CD14-positive monocyte (primary cell): Measurements from ENCODE around the gene STARD13. TPM values are rescaled to one million over a fixed set of nuclear protein-coding genes. Genes with fewer than 3 reads are reported as not detected.

Experiments
- DNase-seq, 3 donors: peaks; one replicate each; pipeline ENCODE4 v3.0.0-alpha.2; 2011 to 2022
- H2AFZ ChIP-seq: 2 replicates; pipeline ENCODE4 v1.6.0; 2012; ENCODE audit warnings: mild to moderate bottlenecking, low read depth, low read length, inconsistent platforms; ENCODE audit not compliant: insufficient read depth, poor library complexity, severe bottlenecking
- H3K27ac ChIP-seq, 2 donors: 1 replicate in 1 of 2; 2 replicates in 1 of 2; pipeline ENCODE4 v1.5.1; 2012 to 2013; ENCODE audit warnings: low read length in 2 of 2, control low read depth in 1 of 2, inconsistent platforms in 1 of 2, low read depth in 1 of 2, mild to moderate bottlenecking in 1 of 2
- H3K27me3 ChIP-seq, 2 donors: one replicate each; pipeline versions ENCODE4 v1.6.0 to v1.6.1; 2011 to 2013; ENCODE audit warnings: low read length in 2 of 2; ENCODE audit not compliant: control insufficient read depth in 2 of 2, insufficient read depth in 2 of 2
- H3K36me3 ChIP-seq, 2 donors: replicated peaks in 1 of 2; 1 replicate in 1 of 2; 2 replicates in 1 of 2; pipeline versions ENCODE4 v1.5.1 to v1.6.1; 2012 to 2013; ENCODE audit warnings: low read length in 2 of 2, control low read depth in 1 of 2, inconsistent platforms in 1 of 2, mild to moderate bottlenecking in 1 of 2; ENCODE audit not compliant: insufficient read depth in 2 of 2, control insufficient read depth in 1 of 2
- H3K4me1 ChIP-seq, 2 donors: 1 replicate in 1 of 2; 2 replicates in 1 of 2; pipeline versions ENCODE4 v1.5.1 to v1.6.1; 2012 to 2013; ENCODE audit warnings: low read length in 2 of 2, control low read depth in 1 of 2, inconsistent platforms in 1 of 2, mild to moderate bottlenecking in 1 of 2, moderate library complexity in 1 of 2; ENCODE audit not compliant: insufficient read depth in 2 of 2, control insufficient read depth in 1 of 2
- H3K4me2 ChIP-seq: replicated peaks from 2 replicates; pipeline ENCODE3; 2012; ENCODE audit warnings: low read length, moderate library complexity, mild to moderate bottlenecking; ENCODE audit not compliant: poor library complexity, severe bottlenecking; ENCODE audit errors: extremely low read depth
- H3K4me3 ChIP-seq, 3 experiments: fragments of 200-600 bp in 1 of 3; sonication (generic) in 1 of 3; replicated peaks in 1 of 3; 1 replicate in 2 of 3; 2 replicates in 1 of 3; pipeline ENCODE4 v1.5.1; 2011 to 2013; ENCODE audit warnings: low read length in 3 of 3, mild to moderate bottlenecking in 3 of 3, control low read depth in 2 of 3, low read depth in 2 of 3, inconsistent platforms in 1 of 3, moderate library complexity in 1 of 3
- H3K79me2 ChIP-seq: 2 replicates; pipeline ENCODE4 v1.6.0; 2012; ENCODE audit warnings: mild to moderate bottlenecking, control low read depth, inconsistent platforms, low read length, moderate library complexity; ENCODE audit not compliant: insufficient read depth
- H3K9ac ChIP-seq: 2 replicates; pipeline ENCODE4 v1.6.0; 2017; ENCODE audit warnings: low read length, mild to moderate bottlenecking; ENCODE audit not compliant: insufficient read depth, poor library complexity, severe bottlenecking
- H3K9me3 ChIP-seq, 2 donors: replicated peaks in 1 of 2; 1 replicate in 1 of 2; 2 replicates in 1 of 2; pipeline versions ENCODE4 v1.5.1 to v1.6.1; 2012 to 2013; ENCODE audit warnings: low read length in 2 of 2, control low read depth in 1 of 2; ENCODE audit not compliant: control insufficient read depth in 1 of 2, insufficient read depth in 1 of 2
- H4K20me1 ChIP-seq: 2 replicates; pipeline ENCODE4 v1.6.0; 2012; ENCODE audit warnings: mild to moderate bottlenecking, low read length, control low read depth, moderate library complexity; ENCODE audit not compliant: insufficient read depth
- H3K27ac Mint-ChIP-seq, 7 donors: one replicate each; pipeline ENCODE4 v1.8.0; 2020; ENCODE audit warnings: mild to moderate bottlenecking in 7 of 7, mixed read lengths in 7 of 7, moderate library complexity in 6 of 7, inconsistent platforms in 2 of 7
- H3K27me3 Mint-ChIP-seq, 3 donors: one replicate each; pipeline ENCODE4 v1.8.0; 2021 to 2022; ENCODE audit warnings: low read depth in 3 of 3, mild to moderate bottlenecking in 3 of 3, mixed read lengths in 3 of 3, moderate library complexity in 3 of 3, inconsistent platforms in 1 of 3
- H3K36me3 Mint-ChIP-seq, 2 donors: one replicate each; pipeline ENCODE4 v1.8.0; 2020; ENCODE audit warnings: mixed read lengths in 2 of 2, inconsistent platforms in 1 of 2, mild to moderate bottlenecking in 1 of 2
- H3K4me1 Mint-ChIP-seq: one replicate; pipeline ENCODE4 v1.8.0; 2020; ENCODE audit warnings: mild to moderate bottlenecking, mixed read lengths
- H3K4me3 Mint-ChIP-seq, 2 donors: one replicate each; pipeline ENCODE4 v1.8.0; 2020; ENCODE audit warnings: mild to moderate bottlenecking in 2 of 2, mixed read lengths in 2 of 2, moderate library complexity in 1 of 2
- H3K9me3 Mint-ChIP-seq, 7 donors: one replicate each; pipeline ENCODE4 v1.8.0; 2020 to 2022; ENCODE audit warnings: mixed read lengths in 7 of 7, mild to moderate bottlenecking in 6 of 7, moderate library complexity in 6 of 7, inconsistent platforms in 2 of 7
- WGBS: methylation state at CpG from one replicate; pipeline ENCODE4 v1.1.5; 2013; ENCODE audit warnings: missing lambda C conversion rate; ENCODE audit not compliant: insufficient coverage; 5-methylcytosine and 5-hydroxymethylcytosine counted together
- intact Hi-C, 2 donors: fragments of 100-400 bp; cut with micrococcal nuclease; formaldehyde crosslinking; loops; one replicate each; pipeline versions ENCODE4 v1.15.0 to v1.15.1; 2023
- polyA plus RNA-seq, 3 donors: library from polyadenylated mRNA; depleted of rRNA in 1 of 3; unstranded in 2 of 3; stranded (reverse) in 1 of 3; fragments of 300-500 nt in 2 of 3; fragments of >200 nt in 1 of 3; fragmentation: Illumina TruSeq in 2 of 3; gene quantifications; 1 replicate in 2 of 3; 2 replicates in 1 of 3; pipeline ENCODE4 v1.2.3, GENCODE V29; 2012 to 2021
- TF ChIP-seq, protein P1 (sequence below): fragments of 200-600 bp; IDR thresholded peaks from one replicate; pipeline ENCODE4 v1.8.0; 2022; ENCODE audit warnings: antibody characterized with exemption, mild to moderate bottlenecking

STARD13 gene
- polyA plus RNA-seq, 3 donors = 0.37 to 0.69 (median 0.60) TPM

DNA sequence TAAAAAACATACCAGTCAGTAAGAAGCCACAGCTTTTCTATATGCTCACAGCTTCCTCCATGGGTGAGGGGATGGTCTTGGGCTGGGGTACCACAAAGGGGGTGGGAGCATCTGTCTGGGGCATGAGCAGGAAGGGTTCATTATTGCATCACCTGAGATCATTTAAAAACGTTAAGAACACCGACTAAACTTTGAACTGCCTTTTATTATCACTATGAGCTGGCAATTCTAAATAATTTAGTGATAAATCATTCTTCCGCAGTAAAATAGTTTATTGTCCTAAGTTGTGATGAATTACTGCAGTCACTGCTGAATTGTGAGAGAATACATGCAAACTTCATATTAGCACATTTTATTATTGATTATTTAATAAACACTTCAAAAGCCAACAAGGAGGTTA, 197.8 kb downstream of the STARD13 start:
- no peaks in the 10 kb centered on the region for H3K79me2 ChIP-seq
- no peak overlapping the region for H3K27ac ChIP-seq
- Mint-ChIP-seq H3K36me3 (no peaks in the 10 kb centered on the region), H3K4me3 (no peak overlapping the region), H3K27ac (no peak overlapping the region), H3K27me3 (peaks cover 0 to 2% (median 2%) of the 10 kb centered on the region in 3 donors), H3K4me1 (no peaks in the 10 kb centered on the region), H3K9me3 (peaks cover 3 to 13% (median 8%) of the 10 kb centered on the region in 7 donors)
- H3K36me3 ChIP-seq = no peaks in the 10 kb centered on the region
- intact Hi-C loops = no loop called here
- no peaks in the 10 kb centered on the region for H3K9me3 ChIP-seq
- no peaks in the 10 kb centered on the region for H3K27me3 ChIP-seq
- no peak for DNase-seq
- H3K4me1 ChIP-seq = no peaks in the 10 kb centered on the region
- TF ChIP-seq, protein P1, sequence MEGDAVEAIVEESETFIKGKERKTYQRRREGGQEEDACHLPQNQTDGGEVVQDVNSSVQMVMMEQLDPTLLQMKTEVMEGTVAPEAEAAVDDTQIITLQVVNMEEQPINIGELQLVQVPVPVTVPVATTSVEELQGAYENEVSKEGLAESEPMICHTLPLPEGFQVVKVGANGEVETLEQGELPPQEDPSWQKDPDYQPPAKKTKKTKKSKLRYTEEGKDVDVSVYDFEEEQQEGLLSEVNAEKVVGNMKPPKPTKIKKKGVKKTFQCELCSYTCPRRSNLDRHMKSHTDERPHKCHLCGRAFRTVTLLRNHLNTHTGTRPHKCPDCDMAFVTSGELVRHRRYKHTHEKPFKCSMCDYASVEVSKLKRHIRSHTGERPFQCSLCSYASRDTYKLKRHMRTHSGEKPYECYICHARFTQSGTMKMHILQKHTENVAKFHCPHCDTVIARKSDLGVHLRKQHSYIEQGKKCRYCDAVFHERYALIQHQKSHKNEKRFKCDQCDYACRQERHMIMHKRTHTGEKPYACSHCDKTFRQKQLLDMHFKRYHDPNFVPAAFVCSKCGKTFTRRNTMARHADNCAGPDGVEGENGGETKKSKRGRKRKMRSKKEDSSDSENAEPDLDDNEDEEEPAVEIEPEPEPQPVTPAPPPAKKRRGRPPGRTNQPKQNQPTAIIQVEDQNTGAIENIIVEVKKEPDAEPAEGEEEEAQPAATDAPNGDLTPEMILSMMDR = no peak
- no peak overlapping the region for H2AFZ ChIP-seq
- no CpG with 5 or more reads among the region's 3 CpGs for WGBS
- no peak overlapping the region for H3K4me3 ChIP-seq
- H3K9ac ChIP-seq = no peak overlapping the region
- no peak overlapping the region for H3K4me2 ChIP-seq
- H4K20me1 ChIP-seq = no peaks in the 10 kb centered on the region

DNA sequence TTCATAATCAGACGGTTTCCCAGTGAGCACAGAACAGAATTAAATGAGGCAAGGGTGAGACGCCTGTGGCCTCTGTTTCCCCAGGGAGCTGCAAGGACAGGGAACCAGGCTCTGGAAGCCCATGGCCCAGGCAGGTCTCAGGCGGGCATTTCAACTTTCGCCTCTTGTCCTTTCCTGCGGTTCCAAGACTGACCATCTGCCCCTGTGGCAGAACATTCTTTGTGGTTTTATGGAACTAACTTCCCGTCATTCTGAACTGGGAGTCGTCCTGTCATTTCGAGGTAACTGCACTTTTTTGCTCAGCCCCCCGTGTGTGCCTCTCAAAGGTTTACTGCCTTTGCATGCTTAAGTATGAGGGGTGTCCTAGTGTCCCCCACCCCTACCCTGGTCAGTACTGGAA, 198.5 kb downstream of the STARD13 start:
- intact Hi-C loops = no loop called here
- Histone ChIP-seq H3K79me2 (no peaks in the 10 kb centered on the region), H3K4me3 (no peak overlapping the region), H3K36me3 (no peaks in the 10 kb centered on the region), H3K27ac (no peak overlapping the region), H3K4me2 (no peak overlapping the region), H4K20me1 (no peaks in the 10 kb centered on the region), H2AFZ (no peak overlapping the region), H3K9me3 (no peaks in the 10 kb centered on the region), H3K9ac (no peak overlapping the region), H3K27me3 (no peaks in the 10 kb centered on the region), H3K4me1 (no peaks in the 10 kb centered on the region)
- TF ChIP-seq, protein P1 = no peak
- peaks cover 2 to 12% (median 6%) of the 10 kb centered on the region in 7 donors for H3K9me3 Mint-ChIP-seq
- no peaks in the 10 kb centered on the region for H3K4me1 Mint-ChIP-seq
- no peak for DNase-seq
- peak overlapping the region in 1 of 7 donors; percentile 26 for H3K27ac Mint-ChIP-seq
- no peak overlapping the region for H3K4me3 Mint-ChIP-seq
- no peaks in the 10 kb centered on the region for H3K36me3 Mint-ChIP-seq
- 100% methylated on average over 4 of the region's 9 CpGs for WGBS
- H3K27me3 Mint-ChIP-seq = peaks cover 0 to 2% (median 2%) of the 10 kb centered on the region in 3 donors
